T-cell (primary cell): ENCODE measurements around the gene RNASE3. TPM values are rescaled to one million over a fixed set of nuclear protein-coding genes. Genes with fewer than 3 reads are reported as not detected.
"Not testable (repeated sequence)": the region's sequence is repeated elsewhere in the genome, so short reads cannot be mapped to it uniquely, and the experiment has no call there.

Experiments
- ATAC-seq, 4 experiments: fragments of 200-7000 bp in 3 of 4; fragments of 150-1000 bp in 1 of 4; cut with Tn5 transposase; replicated peaks in 1 of 4; 1 replicate in 3 of 4; 2 replicates in 1 of 4; pipeline ENCODE4 v1.10.0; 2021; ENCODE audit warnings: moderate library complexity in 3 of 4, mild to moderate bottlenecking in 2 of 4, moderate number of reproducible peaks in 1 of 4
- CTCF ChIA-PET, 2 donors: fragments of 300-600 bp; sonication (Branson Sonifier 250); formaldehyde crosslinking; loops; one replicate each; lab custom pipeline; 2022; ENCODE audit warnings: antibody characterized with exemption in 2 of 2; lab: Charles Lee
- POLR2A ChIA-PET, 2 donors: fragments of 300-600 bp; sonication (Branson Sonifier 250); formaldehyde crosslinking; loops; one replicate each; lab custom pipeline; 2022; ENCODE audit warnings: antibody characterized with exemption in 2 of 2; lab: Charles Lee
- DNase-seq, 35 experiments: peaks; one replicate each; pipeline versions ENCODE4 v3.0.0 to v3.0.0-alpha.2; 2013 to 2023
- H3K27ac ChIP-seq: one replicate; pipeline ENCODE4 v1.5.1; 2013; ENCODE audit warnings: low read length
- H3K27me3 ChIP-seq, 2 experiments: replicated peaks in 1 of 2; 1 replicate in 1 of 2; 2 replicates in 1 of 2; pipeline versions ENCODE4 v1.6.1 to v1.7.0; 2013; ENCODE audit warnings: low read length in 1 of 2, mixed read lengths in 1 of 2; ENCODE audit not compliant: control insufficient read depth in 2 of 2, insufficient read depth in 2 of 2; ENCODE audit errors: extremely low read depth in 1 of 2
- H3K36me3 ChIP-seq, 2 donors: 1 replicate in 1 of 2; 2 replicates in 1 of 2; pipeline versions ENCODE4 v1.6.1 to v1.7.0; 2013; ENCODE audit warnings: low read length in 1 of 2; ENCODE audit not compliant: control insufficient read depth in 2 of 2, insufficient read depth in 1 of 2; ENCODE audit errors: extremely low read depth in 1 of 2
- H3K4me1 ChIP-seq, 2 experiments: 1 replicate in 1 of 2; 2 replicates in 1 of 2; pipeline versions ENCODE4 v1.6.1 to v1.7.0; 2013; ENCODE audit warnings: low read length in 2 of 2, mixed read lengths in 1 of 2; ENCODE audit not compliant: insufficient read depth in 2 of 2, control insufficient read depth in 1 of 2; ENCODE audit errors: extremely low read depth in 1 of 2
- H3K4me3 ChIP-seq, 2 donors: 1 replicate in 1 of 2; 2 replicates in 1 of 2; pipeline versions ENCODE4 v1.5.1 to v1.7.0; 2013; ENCODE audit warnings: mild to moderate bottlenecking in 2 of 2, low read length in 1 of 2, moderate library complexity in 1 of 2; ENCODE audit not compliant: control insufficient read depth in 1 of 2; ENCODE audit errors: extremely low read depth in 1 of 2
- H3K9me3 ChIP-seq: 2 replicates; pipeline ENCODE4 v1.7.0; 2013
- H3K27ac Mint-ChIP-seq, 2 donors: one replicate each; pipeline ENCODE4 v1.8.0; 2020 to 2021; ENCODE audit warnings: mild to moderate bottlenecking in 2 of 2, mixed read lengths in 2 of 2
- H3K27me3 Mint-ChIP-seq, 2 donors: one replicate each; pipeline ENCODE4 v1.8.0; 2021 to 2022; ENCODE audit warnings: mixed read lengths in 2 of 2
- H3K36me3 Mint-ChIP-seq: one replicate; pipeline ENCODE4 v1.8.0; 2021; ENCODE audit warnings: mixed read lengths
- H3K4me1 Mint-ChIP-seq, 3 donors: one replicate each; pipeline ENCODE4 v1.8.0; 2020 to 2022; ENCODE audit warnings: mixed read lengths in 3 of 3, mild to moderate bottlenecking in 1 of 3
- H3K4me3 Mint-ChIP-seq, 3 donors: one replicate each; pipeline ENCODE4 v1.8.0; 2020 to 2022; ENCODE audit warnings: mild to moderate bottlenecking in 3 of 3, mixed read lengths in 3 of 3, moderate library complexity in 3 of 3
- H3K9me3 Mint-ChIP-seq, 3 donors: one replicate each; pipeline ENCODE4 v1.8.0; 2020 to 2022; ENCODE audit warnings: mixed read lengths in 3 of 3
- WGBS: methylation state at CpG from one replicate; pipeline ENCODE4 v1.1.5; 2013; ENCODE audit warnings: missing lambda C conversion rate; ENCODE audit not compliant: insufficient coverage; 5-methylcytosine and 5-hydroxymethylcytosine counted together
- total RNA-seq, 35 experiments: library from RNA in 6 of 35; stranded (reverse) in 6 of 35; fragments of 120-200 nt in 1 of 35; gene quantifications; one replicate each; pipeline versions ENCODE4 v1.2.1 to v1.2.4 and lab custom pipeline; 2013 to 2026

The RNASE3 gene
- total RNA-seq, 5 donors from 2014 or later (not counting 1 experiment from before 2014, with no cell fraction given) = not detected

GRCh38 chr14:20878695-20879094 is 12.5 kb upstream of the RNASE3 start:
- Mint-ChIP-seq H3K4me1 (peaks cover 5 to 13% (median 5%) of the 10 kb centered on the region in 3 donors), H3K27ac (no peak overlapping the region), H3K27me3 (peaks cover 11 to 12% of the 10 kb centered on the region in 2 donors), H3K4me3 (no peak overlapping the region), H3K36me3 (no peaks in the 10 kb centered on the region), H3K9me3 (no peaks in the 10 kb centered on the region)
- no peaks in the 10 kb centered on the region for H3K36me3 ChIP-seq
- 42% methylated on average over 2 of the region's 3 CpGs for WGBS
- peaks cover 3 to 5% of the 10 kb centered on the region in 2 experiments for H3K4me1 ChIP-seq
- no peak for DNase-seq
- H3K4me3 ChIP-seq = no peak overlapping the region
- ATAC-seq = no peak
- POLR2A ChIA-PET = no interaction called here
- H3K27ac ChIP-seq = no peak overlapping the region
- H3K27me3 ChIP-seq = peaks cover 0 to 8% of the 10 kb centered on the region in 2 experiments
- no peaks in the 10 kb centered on the region for H3K9me3 ChIP-seq
- CTCF ChIA-PET = no interaction called here

GRCh38 chr14:20881229-20881628 is 10.0 kb upstream of the RNASE3 start:
- DNase-seq, H3K9me3 ChIP-seq, CTCF ChIA-PET, H3K27ac ChIP-seq, H3K4me1 ChIP-seq, H3K36me3 Mint-ChIP-seq, H3K4me1 Mint-ChIP-seq, H3K9me3 Mint-ChIP-seq, H3K27me3 ChIP-seq, H3K36me3 ChIP-seq, H3K4me3 ChIP-seq, POLR2A ChIA-PET: not testable (repeated sequence)
- Mint-ChIP-seq H3K4me3 (peak overlapping the region in 1 of 3 donors; percentile 21), H3K27me3 (peaks cover 11 to 17% of the 10 kb centered on the region in 2 donors), H3K27ac (peak overlapping the region in 1 of 2 donors; percentile 54)
- WGBS = no CpG with 5 or more reads among the region's 5 CpGs
- peak in 2 of 4 experiments; percentile 52 to 73 for ATAC-seq

- H3K27ac Mint-ChIP-seq, H3K4me1 ChIP-seq, POLR2A ChIA-PET, H3K36me3 ChIP-seq, H3K4me3 Mint-ChIP-seq, CTCF ChIA-PET, H3K9me3 Mint-ChIP-seq, DNase-seq, H3K36me3 Mint-ChIP-seq, H3K27me3 ChIP-seq, H3K4me3 ChIP-seq, H3K27ac ChIP-seq, H3K9me3 ChIP-seq, H3K4me1 Mint-ChIP-seq, ATAC-seq: not testable (repeated sequence)
- no CpG with 5 or more reads among the region's 10 CpGs for WGBS
- peaks cover 11 to 18% of the 10 kb centered on the region in 2 donors for H3K27me3 Mint-ChIP-seq
Measured at GRCh38 chr14:20882787-20883186, 8.4 kb upstream of the RNASE3 start.

GRCh38 chr14:20888411-20888810 is 2.8 kb upstream of the RNASE3 start:
- H3K36me3 ChIP-seq, H3K9me3 ChIP-seq, H3K4me3 ChIP-seq, H3K4me1 ChIP-seq, H3K27ac Mint-ChIP-seq, H3K9me3 Mint-ChIP-seq, DNase-seq, H3K27ac ChIP-seq, H3K4me3 Mint-ChIP-seq, CTCF ChIA-PET, ATAC-seq, H3K4me1 Mint-ChIP-seq, POLR2A ChIA-PET, H3K36me3 Mint-ChIP-seq: not testable (repeated sequence)
- H3K27me3 Mint-ChIP-seq = peaks cover 19 to 31% of the 10 kb centered on the region in 2 donors
- WGBS = 83% methylated on average over 2 of the region's 5 CpGs
- peaks cover 0 to 14% of the 10 kb centered on the region in 2 experiments for H3K27me3 ChIP-seq

GRCh38 chr14:20895322-20895721 is 4.1 kb downstream of the RNASE3 start:
- DNase-seq, ATAC-seq, H3K27ac Mint-ChIP-seq, H3K4me3 ChIP-seq, H3K36me3 ChIP-seq, CTCF ChIA-PET, H3K4me3 Mint-ChIP-seq, H3K36me3 Mint-ChIP-seq, H3K27ac ChIP-seq, H3K9me3 ChIP-seq, H3K9me3 Mint-ChIP-seq, H3K4me1 Mint-ChIP-seq, POLR2A ChIA-PET, H3K4me1 ChIP-seq: not testable (repeated sequence)
- H3K27me3 Mint-ChIP-seq = peaks cover 45 to 52% of the 10 kb centered on the region in 2 donors
- peaks cover 0 to 13% of the 10 kb centered on the region in 2 experiments for H3K27me3 ChIP-seq
- WGBS = no CpG with 5 or more reads among the region's 1 CpG

- WGBS = 83% methylated on average over 1 of the region's 4 CpGs
- no peak overlapping the region for H3K27ac Mint-ChIP-seq
- ChIA-PET CTCF (no interaction called here), POLR2A (interaction anchor here in 1 of 2 donors (0.5 kb wide), 1 partner anchor 8 kb away, joined by 4 read pairs; no protein-coding TSS in a partner anchor)
- H3K4me1 Mint-ChIP-seq = no peaks in the 10 kb centered on the region
- H3K27me3 Mint-ChIP-seq = peaks cover 28 to 33% of the 10 kb centered on the region in 2 donors
- H3K27me3 ChIP-seq = peaks cover 0 to 11% of the 10 kb centered on the region in 2 experiments
- no peaks in the 10 kb centered on the region for H3K4me1 ChIP-seq
- H3K4me3 Mint-ChIP-seq = no peak overlapping the region
- no peak for ATAC-seq
- no peak overlapping the region for H3K27ac ChIP-seq
- H3K4me3 ChIP-seq = no peak overlapping the region
- H3K9me3 Mint-ChIP-seq = no peaks in the 10 kb centered on the region
- no peaks in the 10 kb centered on the region for H3K9me3 ChIP-seq
- no peak for DNase-seq
- no peaks in the 10 kb centered on the region for H3K36me3 ChIP-seq
- no peaks in the 10 kb centered on the region for H3K36me3 Mint-ChIP-seq
Measured at GRCh38 chr14:20904393-20905029, 13.3 kb downstream of the RNASE3 start.
